Pancreas (tissue), 10 donors: Measurements from ENCODE around the gene REV1. TPM values are rescaled to one million over a fixed set of nuclear protein-coding genes. Genes with fewer than 3 reads are reported as not detected.
A peak's percentile ranks its signal among the peaks of the same experiment; 100 is the strongest.

Experiments used
- ATAC-seq, 4 donors: fragments of 200-7000 bp; cut with Tn5 transposase; one replicate each; pipeline versions ENCODE4 v1.8.0 to v1.9.1; 2020; ENCODE audit warnings: mild to moderate bottlenecking in 4 of 4, moderate library complexity in 4 of 4
- DNase-seq, 6 donors: peaks; one replicate each; pipeline ENCODE4 v3.0.0-alpha.2; 2020
- FAIRE-seq: peaks from 2 replicates; lab custom pipeline; 2012; peaks lifted over from hg19 to GRCh38; lab: Jason Lieb, UNC
- H3K27ac ChIP-seq, 4 donors: fragments of 200-600 bp; sonication (generic); 1 replicate in 3 of 4; 2 replicates in 1 of 4; pipeline versions ENCODE4 v1.5.0 to v1.8.0; 2020
- H3K27me3 ChIP-seq, 4 donors: fragments of 200-600 bp; one replicate each; pipeline ENCODE4 v1.8.0; 2021
- H3K36me3 ChIP-seq, 3 donors: fragments of 200-600 bp; sonication (generic) in 1 of 3; one replicate each; pipeline versions ENCODE4 v1.5.0 to v1.8.0; 2020 to 2021
- H3K4me1 ChIP-seq, 3 donors: fragments of 200-600 bp; one replicate each; pipeline ENCODE4 v1.8.0; 2021
- H3K4me3 ChIP-seq, 4 donors: fragments of 200-600 bp; sonication (generic) in 2 of 4; one replicate each; pipeline versions ENCODE4 v1.5.0 to v1.8.0; 2020 to 2021
- H3K9me3 ChIP-seq, 4 donors: fragments of 200-600 bp; one replicate each; pipeline ENCODE4 v1.8.0; 2021
- CTCF ChIP-seq, 4 donors: fragments of 200-600 bp; sonication (generic) in 3 of 4; IDR thresholded peaks; one replicate each; pipeline versions ENCODE4 v1.5.0 to v1.8.0; 2021; ENCODE audit warnings: antibody characterized with exemption in 4 of 4
- WGBS, 2 donors: extraction: QIAGEN DNeasy Blood & Tissue Kit; methylation state at CpG; one replicate each; pipeline ENCODE4 v1.1.7; 2013; 5-methylcytosine and 5-hydroxymethylcytosine counted together
- intact Hi-C, 3 donors: fragments of 100-400 bp; cut with DNase I; formaldehyde crosslinking; loops; one replicate each; pipeline versions ENCODE4 v1.11.1 to v1.14.2; 2022
- polyA plus RNA-seq, 2 donors: library from polyadenylated mRNA; stranded (reverse); fragments of 200-250 nt; gene quantifications; one replicate each; pipeline ENCODE4 v1.2.3, GENCODE V29; 2013
- total RNA-seq, 6 donors: library from RNA; stranded (reverse); fragmentation: NEBNext Ultra II Directional in 4 of 6; extraction: Animal tissue kit (Norgen Biotek cat#: 25700) in 4 of 6; gene quantifications; one replicate each; pipeline versions ENCODE4 v1.2.1 to v1.2.4, GENCODE V29; 2021 to 2023
- donor health status: healthy with polysubstance abuse.
- donor health status: DM: no; HTN: no; CAD: no; lungs with moderate emphysema.
- donor health status: DM: no; HTN: no; CAD: no.
- donor health status: control.
- donor health status: control.
- donor health status: Bipolar disorder and iron deficiency.
- donor health status: DM: yes; HTN: yes; CAD: no.
- donor health status: DM: no; HTN: no; CAD: no.
- donor health status: DM: no; HTN: no; CAD: no.
- donor health status: DM: yes; HTN: yes; CAD: no.

REV1 gene
- total and polyA plus RNA-seq, 8 donors, result 9.3 to 22.6 (median 14.1) TPM

GRCh38 chr2:99448556-99448955 lies 41.3 kb downstream of the REV1 start:
- DNase-seq, result no peak
- FAIRE-seq, result no peak
- intact Hi-C loops, result no loop called here
- TF ChIP-seq CTCF (IDR thresholded peaks at IDR 0.05), result no peak
- H3K27ac ChIP-seq, result no peak overlapping the region
- H3K9me3 ChIP-seq, result no peaks in the 10 kb centered on the region
- H3K36me3 ChIP-seq, result peaks cover 0 to 33% (median 0%) of the 10 kb centered on the region in 3 donors
- no peak overlapping the region for H3K4me3 ChIP-seq
- H3K4me1 ChIP-seq, result no peaks in the 10 kb centered on the region
- no peak for ATAC-seq
- H3K27me3 ChIP-seq, result no peaks in the 10 kb centered on the region
- WGBS, 2 donors, result 72 to 73% methylated on average over 2 of the region's 2 CpGs

- no peak for TF ChIP-seq CTCF (IDR thresholded peaks at IDR 0.05)
- DNase-seq, result no peak
- H3K36me3 ChIP-seq, result peaks cover 0 to 19% (median 0%) of the 10 kb centered on the region in 3 donors
- no peak overlapping the region for H3K27ac ChIP-seq
- H3K9me3 ChIP-seq, result no peaks in the 10 kb centered on the region
- intact Hi-C loops, result no loop called here
- no peaks in the 10 kb centered on the region for H3K27me3 ChIP-seq
- WGBS, 2 donors, result 72 to 73% methylated on average over 4 of the region's 4 CpGs
- no peak for FAIRE-seq
- ATAC-seq, result no peak
- no peaks in the 10 kb centered on the region for H3K4me1 ChIP-seq
- H3K4me3 ChIP-seq, result no peak overlapping the region
These were observed 44.8 kb downstream of the REV1 start for GRCh38 chr2:99445065-99445464.

GRCh38 chr2:99444222-99444621 lies 45.6 kb downstream of the REV1 start:
- intact Hi-C loops, result no loop called here
- no peak for FAIRE-seq
- Histone ChIP-seq H3K27ac (no peak overlapping the region), H3K9me3 (no peaks in the 10 kb centered on the region), H3K4me3 (no peak overlapping the region), H3K36me3 (peaks cover 0 to 19% (median 0%) of the 10 kb centered on the region in 3 donors), H3K27me3 (no peaks in the 10 kb centered on the region), H3K4me1 (no peaks in the 10 kb centered on the region)
- DNase-seq, result no peak
- ATAC-seq, result no peak
- WGBS, 2 donors, result 85 to 88% methylated on average over 2 of the region's 2 CpGs
- TF ChIP-seq CTCF (IDR thresholded peaks at IDR 0.05), result no peak

- 45 to 72% methylated on average over 1 of the region's 1 CpG for WGBS, 2 donors
These were observed 47.0 kb downstream of the REV1 start for GRCh38 chr2:99442837-99443236.

More at GRCh38 chr2:99442837-99443236, 47.0 kb downstream of the REV1 start:
- H3K27me3 ChIP-seq, result no peaks in the 10 kb centered on the region
- H3K4me1 ChIP-seq, result no peaks in the 10 kb centered on the region
- no peaks in the 10 kb centered on the region for H3K9me3 ChIP-seq
- peaks cover 0 to 25% (median 0%) of the 10 kb centered on the region in 3 donors for H3K36me3 ChIP-seq
- ATAC-seq (peak in 1 of 4 donors; percentile 51), FAIRE-seq (no peak), DNase-seq (no peak)
- intact Hi-C loops, result no loop called here
- H3K4me3 ChIP-seq, result no peak overlapping the region
- peak in 1 of 4 donors; percentile 11 for TF ChIP-seq CTCF (IDR thresholded peaks at IDR 0.05)
- H3K27ac ChIP-seq, result no peak overlapping the region
